HEK293 (cell line): ENCODE data around the gene SLC6A6.

Experiments
- CTCF ChIA-PET: fragments of 350-600 bp; formaldehyde crosslinking; extraction: SDS; loops from one replicate; lab custom pipeline; 2021; ENCODE audit warnings: antibody characterized with exemption; lab: Yijun Ruan, JAX
- POLR2A ChIA-PET: fragments of 300-600 bp; formaldehyde crosslinking; extraction: SDS; loops from one replicate; lab custom pipeline; 2020; ENCODE audit warnings: antibody characterized with exemption, inconsistent platforms; lab: Yijun Ruan, JAX
- H3K27ac ChIP-seq: fragments of 200-500 bp; sonication (Bioruptor generic); 2 replicates; pipeline ENCODE4 v1.5.1; 2014; ENCODE audit warnings: low read depth, low read length, control low read depth, inconsistent platforms; ENCODE audit errors: extremely low read depth
- H3K36me3 ChIP-seq, 2 experiments: fragments of 200-500 bp in 1 of 2; sonication (Bioruptor generic) in 1 of 2; 1 replicate in 1 of 2; 2 replicates in 1 of 2; pipeline ENCODE4 v1.5.1; 2014 to 2017; ENCODE audit warnings: inconsistent platforms in 2 of 2, low read length in 2 of 2; ENCODE audit not compliant: control insufficient read depth in 2 of 2, insufficient read depth in 1 of 2
- H3K4me1 ChIP-seq: fragments of 200-500 bp; sonication (Bioruptor generic); 2 replicates; pipeline ENCODE4 v1.5.1; 2014; ENCODE audit warnings: mild to moderate bottlenecking, low read length, inconsistent platforms; ENCODE audit not compliant: control insufficient read depth, insufficient read depth
- H3K4me3 ChIP-seq: 2 replicates; pipeline ENCODE4 v1.5.1; 2011; ENCODE audit warnings: low read depth, mild to moderate bottlenecking, control low read depth, low read length, moderate library complexity
- H3K9me3 ChIP-seq: fragments of 200-500 bp; sonication (Bioruptor generic); 2 replicates; pipeline ENCODE4 v1.5.1; 2014; ENCODE audit warnings: low read depth, low read length, inconsistent platforms; ENCODE audit not compliant: control insufficient read depth, insufficient read depth
- AEBP2 ChIP-seq: fragments of 450-650 bp; formaldehyde crosslinking; IDR thresholded peaks from 2 replicates; pipeline ENCODE4 v1.5.1; 2016; ENCODE audit warnings: missing biosample characterization, missing genetic modification characterization, borderline replicate concordance
- GLI4 ChIP-seq: fragments of 450-650 bp; formaldehyde crosslinking; IDR thresholded peaks from 2 replicates; pipeline ENCODE4 v1.5.1; 2016; ENCODE audit warnings: missing biosample characterization, missing genetic modification characterization
- KLF16 ChIP-seq: fragments of 450-650 bp; formaldehyde crosslinking; IDR thresholded peaks from 2 replicates; pipeline ENCODE4 v1.5.1; 2017; ENCODE audit warnings: missing biosample characterization, missing genetic modification characterization
- MEIS1 ChIP-seq: sonication (generic); formaldehyde crosslinking; IDR thresholded peaks from 2 replicates; pipeline ENCODE4 v1.8.1; 2022; ENCODE audit warnings: missing genetic modification reagents, mild to moderate bottlenecking, borderline replicate concordance
- OVOL3 ChIP-seq: fragments of 450-650 bp; formaldehyde crosslinking; IDR thresholded peaks from 2 replicates; pipeline ENCODE4 v1.5.1; 2016; ENCODE audit warnings: missing biosample characterization, missing genetic modification characterization
- PRDM10 ChIP-seq: fragments of 450-650 bp; formaldehyde crosslinking; IDR thresholded peaks from 2 replicates; pipeline ENCODE4 v1.5.1; 2016; ENCODE audit warnings: missing biosample characterization, missing genetic modification characterization
- SCRT1 ChIP-seq: fragments of 450-650 bp; formaldehyde crosslinking; IDR thresholded peaks from 2 replicates; pipeline ENCODE4 v1.5.1; 2016; ENCODE audit warnings: missing biosample characterization, missing genetic modification characterization, borderline replicate concordance
- YY1 ChIP-seq: fragments of 450-650 bp; formaldehyde crosslinking; IDR thresholded peaks from 2 replicates; pipeline ENCODE4 v1.5.1; 2018; ENCODE audit warnings: missing biosample characterization, missing genetic modification characterization
- ZFP41 ChIP-seq: fragments of 450-650 bp; formaldehyde crosslinking; IDR thresholded peaks from 2 replicates; pipeline ENCODE4 v1.5.1; 2016; ENCODE audit warnings: missing biosample characterization, missing genetic modification characterization, borderline replicate concordance
- ZNF10 ChIP-seq: fragments of 450-650 bp; formaldehyde crosslinking; IDR thresholded peaks from 2 replicates; pipeline ENCODE4 v1.5.1; 2017; ENCODE audit warnings: missing biosample characterization, missing genetic modification characterization
- ZNF112 ChIP-seq: fragments of 450-650 bp; formaldehyde crosslinking; IDR thresholded peaks from 2 replicates; pipeline ENCODE4 v1.5.0; 2017; ENCODE audit warnings: missing biosample characterization, missing genetic modification characterization
- ZNF138 ChIP-seq: fragments of 450-650 bp; formaldehyde crosslinking; IDR thresholded peaks from 2 replicates; pipeline ENCODE4 v1.5.1; 2016; ENCODE audit warnings: missing biosample characterization, missing genetic modification characterization, borderline replicate concordance
- ZNF169 ChIP-seq: fragments of 450-650 bp; formaldehyde crosslinking; IDR thresholded peaks from 2 replicates; pipeline ENCODE4 v1.5.1; 2016; ENCODE audit warnings: missing biosample characterization, missing genetic modification characterization
- ZNF202 ChIP-seq: fragments of 450-650 bp; formaldehyde crosslinking; IDR thresholded peaks from 2 replicates; pipeline ENCODE4 v1.5.1; 2016; ENCODE audit warnings: missing biosample characterization, missing genetic modification characterization, borderline replicate concordance
- ZNF354C ChIP-seq: fragments of 450-650 bp; formaldehyde crosslinking; IDR thresholded peaks from 2 replicates; pipeline ENCODE4 v1.5.1; 2016; ENCODE audit warnings: missing biosample characterization, missing genetic modification characterization, low read depth, borderline replicate concordance
- ZNF391 ChIP-seq: fragments of 450-650 bp; formaldehyde crosslinking; IDR thresholded peaks from 2 replicates; pipeline ENCODE4 v1.5.1; 2016; ENCODE audit warnings: low read depth, missing biosample characterization, missing genetic modification characterization, borderline replicate concordance
- ZNF404 ChIP-seq: fragments of 450-650 bp; formaldehyde crosslinking; IDR thresholded peaks from 2 replicates; pipeline ENCODE4 v1.5.1; 2017; ENCODE audit warnings: missing biosample characterization, missing genetic modification characterization
- ZNF426 ChIP-seq: fragments of 450-650 bp; formaldehyde crosslinking; IDR thresholded peaks from 2 replicates; pipeline ENCODE4 v1.5.1; 2017; ENCODE audit warnings: missing biosample characterization, missing genetic modification characterization, mild to moderate bottlenecking, inconsistent platforms, moderate library complexity
- ZNF449 ChIP-seq: fragments of 450-650 bp; formaldehyde crosslinking; IDR thresholded peaks from 2 replicates; pipeline ENCODE4 v1.5.1; 2017; ENCODE audit warnings: missing biosample characterization, mild to moderate bottlenecking, missing genetic modification characterization, moderate library complexity
- ZNF501 ChIP-seq: fragments of 450-650 bp; formaldehyde crosslinking; IDR thresholded peaks from 2 replicates; pipeline ENCODE4 v1.5.1; 2016; ENCODE audit warnings: missing biosample characterization, missing genetic modification characterization
- ZNF626 ChIP-seq: fragments of 450-650 bp; sonication (Bioruptor Pico); formaldehyde crosslinking; IDR thresholded peaks from 2 replicates; pipeline ENCODE4 v1.5.1; 2018; ENCODE audit warnings: missing biosample characterization, missing genetic modification characterization, inconsistent platforms
- ZNF629 ChIP-seq: fragments of 450-650 bp; formaldehyde crosslinking; IDR thresholded peaks from 2 replicates; pipeline ENCODE4 v1.5.1; 2017; ENCODE audit warnings: missing biosample characterization, missing genetic modification characterization
- ZNF654 ChIP-seq: fragments of 450-650 bp; formaldehyde crosslinking; IDR thresholded peaks from 2 replicates; pipeline ENCODE4 v1.5.1; 2016; ENCODE audit warnings: low read depth, missing biosample characterization, missing genetic modification characterization
- ZNF791 ChIP-seq: fragments of 450-650 bp; formaldehyde crosslinking; IDR thresholded peaks from 2 replicates; pipeline ENCODE4 v1.5.1; 2016; ENCODE audit warnings: missing biosample characterization, missing genetic modification characterization
- ZNF843 ChIP-seq: fragments of 450-650 bp; formaldehyde crosslinking; IDR thresholded peaks from 2 replicates; pipeline ENCODE4 v1.5.1; 2016; ENCODE audit warnings: missing biosample characterization, missing genetic modification characterization
- ZSCAN30 ChIP-seq: fragments of 450-650 bp; IDR thresholded peaks from 2 replicates; pipeline ENCODE4 v1.5.1; 2018; ENCODE audit warnings: missing biosample characterization, mild to moderate bottlenecking, missing genetic modification characterization, moderate library complexity
- TF ChIP-seq, protein P1 (sequence below): fragments of 450-650 bp; formaldehyde crosslinking; IDR thresholded peaks from 2 replicates; pipeline ENCODE4 v1.5.1; 2016; ENCODE audit warnings: missing biosample characterization, missing genetic modification characterization
- TF ChIP-seq, protein P2 (sequence below): IDR thresholded peaks from 2 replicates; pipeline ENCODE4 v1.6.1; 2011; ENCODE audit warnings: mild to moderate bottlenecking, low read depth, low read length, borderline replicate concordance

Gene SLC6A6

GRCh38 chr3:14521611-14522010, 119.2 kb downstream of the SLC6A6 start:
- ChIA-PET CTCF (interaction anchor here (6.3 kb wide), 1 partner anchor 13 kb away, joined by 26 read pairs; no protein-coding TSS in a partner anchor), POLR2A (no interaction called here)
- Histone ChIP-seq H3K27ac (no peak overlapping the region), H3K4me1 (no peaks in the 10 kb centered on the region), H3K4me3 (no peak overlapping the region), H3K36me3 (no peaks in the 10 kb centered on the region), H3K9me3 (no peaks in the 10 kb centered on the region)
- TF ChIP-seq ZNF791 (tag by site-specific recombination): no peak
- TF ChIP-seq ZFP41: no peak
- TF ChIP-seq MEIS1: no peak
- TF ChIP-seq ZNF354C: no peak
- no peak for TF ChIP-seq ZNF626 (tag by site-specific recombination)
- TF ChIP-seq ZNF112 (tag by site-specific recombination): no peak
- TF ChIP-seq ZNF449 (tag by site-specific recombination): no peak
- TF ChIP-seq ZNF202 (tag by site-specific recombination): no peak
- no peak for TF ChIP-seq ZNF404 (tag by site-specific recombination)
- no peak for TF ChIP-seq ZNF843
- TF ChIP-seq AEBP2 (tag by site-specific recombination): no peak

GRCh38 chr3:14522129-14522691, 119.8 kb downstream of the SLC6A6 start:
- POLR2A ChIA-PET: no interaction called here

More at GRCh38 chr3:14522129-14522691, 119.8 kb downstream of the SLC6A6 start:
- TF ChIP-seq ZSCAN30 (tag by site-specific recombination): no peak
- TF ChIP-seq ZNF629 (tag by site-specific recombination): no peak
- no peak for TF ChIP-seq YY1 (tag by site-specific recombination)
- no peak for TF ChIP-seq ZNF501 (tag by site-specific recombination)
- TF ChIP-seq ZNF391: no peak
- no peak for TF ChIP-seq SCRT1 (tag by site-specific recombination)
- TF ChIP-seq, protein P1, sequence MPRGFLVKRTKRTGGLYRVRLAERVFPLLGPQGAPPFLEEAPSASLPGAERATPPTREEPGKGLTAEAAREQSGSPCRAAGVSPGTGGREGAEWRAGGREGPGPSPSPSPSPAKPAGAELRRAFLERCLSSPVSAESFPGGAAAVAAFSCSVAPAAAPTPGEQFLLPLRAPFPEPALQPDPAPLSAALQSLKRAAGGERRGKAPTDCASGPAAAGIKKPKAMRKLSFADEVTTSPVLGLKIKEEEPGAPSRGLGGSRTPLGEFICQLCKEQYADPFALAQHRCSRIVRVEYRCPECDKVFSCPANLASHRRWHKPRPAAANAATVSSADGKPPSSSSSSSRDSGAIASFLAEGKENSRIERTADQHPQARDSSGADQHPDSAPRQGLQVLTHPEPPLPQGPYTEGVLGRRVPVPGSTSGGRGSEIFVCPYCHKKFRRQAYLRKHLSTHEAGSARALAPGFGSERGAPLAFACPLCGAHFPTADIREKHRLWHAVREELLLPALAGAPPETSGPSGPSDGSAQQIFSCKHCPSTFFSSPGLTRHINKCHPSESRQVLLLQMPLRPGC (tag by site-specific recombination): no peak
- TF ChIP-seq KLF16 (tag by site-specific recombination): no peak
- TF ChIP-seq GLI4 (tag by site-specific recombination): no peak
- TF ChIP-seq PRDM10 (tag by site-specific recombination): no peak
- TF ChIP-seq, protein P2, sequence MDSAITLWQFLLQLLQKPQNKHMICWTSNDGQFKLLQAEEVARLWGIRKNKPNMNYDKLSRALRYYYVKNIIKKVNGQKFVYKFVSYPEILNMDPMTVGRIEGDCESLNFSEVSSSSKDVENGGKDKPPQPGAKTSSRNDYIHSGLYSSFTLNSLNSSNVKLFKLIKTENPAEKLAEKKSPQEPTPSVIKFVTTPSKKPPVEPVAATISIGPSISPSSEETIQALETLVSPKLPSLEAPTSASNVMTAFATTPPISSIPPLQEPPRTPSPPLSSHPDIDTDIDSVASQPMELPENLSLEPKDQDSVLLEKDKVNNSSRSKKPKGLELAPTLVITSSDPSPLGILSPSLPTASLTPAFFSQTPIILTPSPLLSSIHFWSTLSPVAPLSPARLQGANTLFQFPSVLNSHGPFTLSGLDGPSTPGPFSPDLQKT: no peak
- no peak for TF ChIP-seq ZNF426 (tag by site-specific recombination)
- TF ChIP-seq ZNF169 (tag by site-specific recombination): no peak
- TF ChIP-seq ZNF138 (tag by site-specific recombination): no peak
- TF ChIP-seq ZNF654: no peak
- no peak for TF ChIP-seq OVOL3 (tag by site-specific recombination)
- TF ChIP-seq ZNF10: no peak
- no peaks in the 10 kb centered on the region for H3K9me3 ChIP-seq
- H3K36me3 ChIP-seq: no peaks in the 10 kb centered on the region
- H3K4me1 ChIP-seq: no peaks in the 10 kb centered on the region
- H3K27ac ChIP-seq: no peak overlapping the region
- CTCF ChIA-PET: interaction anchor here (6.3 kb wide), 1 partner anchor 13 kb away, joined by 26 read pairs; no protein-coding TSS in a partner anchor
- no peak overlapping the region for H3K4me3 ChIP-seq
